ENCODE results near the gene DGKA.
"Not testable (repeated sequence)": the region's sequence is repeated elsewhere in the genome, so short reads cannot be mapped to it uniquely, and the experiment has no call there.

The DGKA gene

DNA sequence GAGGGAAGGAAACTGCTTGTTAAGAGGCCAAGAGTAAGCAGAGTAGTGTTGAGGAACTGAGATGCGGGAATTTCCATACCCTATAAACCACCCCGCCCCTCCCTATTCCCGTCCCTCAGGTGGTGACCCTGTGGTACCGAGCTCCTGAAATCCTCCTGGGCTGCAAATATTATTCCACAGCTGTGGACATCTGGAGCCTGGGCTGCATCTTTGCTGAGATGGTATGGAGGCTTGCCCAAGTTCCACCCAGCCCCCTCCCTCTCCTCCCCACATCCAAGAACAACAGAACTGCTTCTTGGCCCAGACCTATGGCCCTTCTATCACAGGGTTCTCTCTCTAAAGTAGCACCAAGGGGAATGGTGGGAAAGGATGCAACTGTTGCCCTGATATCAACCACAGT, 38.4 kb downstream of the DGKA start:
- DNase-seq (ENCODE audit: low read depth): no peak

DNA sequence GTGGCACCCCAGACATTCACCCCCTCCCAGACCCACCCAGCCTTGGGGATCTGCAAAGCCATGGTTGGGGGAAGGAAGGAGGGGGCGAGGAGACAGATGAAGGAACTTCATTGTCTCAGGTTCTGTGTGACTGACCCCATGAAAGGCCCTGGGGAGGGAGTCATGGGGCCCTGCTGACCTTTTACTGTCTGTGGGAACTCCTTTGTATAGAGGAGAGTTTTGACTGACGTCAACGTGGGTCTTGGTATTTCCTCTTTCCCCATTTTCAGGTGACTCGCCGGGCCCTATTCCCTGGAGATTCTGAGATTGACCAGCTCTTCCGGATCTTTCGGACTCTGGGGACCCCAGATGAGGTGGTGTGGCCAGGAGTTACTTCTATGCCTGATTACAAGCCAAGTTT, 39.8 kb downstream of the DGKA start:
- DNase-seq (ENCODE audit: low read depth): peak; percentile 21

DNA sequence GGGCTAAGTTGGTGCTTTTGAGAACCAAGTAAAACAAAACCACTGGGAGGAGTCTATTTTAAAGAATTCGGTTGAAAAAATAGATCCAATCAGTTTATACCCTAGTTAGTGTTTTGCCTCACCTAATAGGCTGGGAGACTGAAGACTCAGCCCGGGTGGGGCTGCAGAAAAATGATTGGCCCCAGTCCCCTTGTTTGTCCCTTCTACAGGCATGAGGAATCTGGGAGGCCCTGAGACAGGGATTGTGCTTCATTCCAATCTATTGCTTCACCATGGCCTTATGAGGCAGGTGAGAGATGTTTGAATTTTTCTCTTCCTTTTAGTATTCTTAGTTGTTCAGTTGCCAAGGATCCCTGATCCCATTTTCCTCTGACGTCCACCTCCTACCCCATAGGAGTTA, 41.1 kb downstream of the DGKA start:
- DNase-seq (ENCODE audit: low read depth): peak; percentile 58

DNA sequence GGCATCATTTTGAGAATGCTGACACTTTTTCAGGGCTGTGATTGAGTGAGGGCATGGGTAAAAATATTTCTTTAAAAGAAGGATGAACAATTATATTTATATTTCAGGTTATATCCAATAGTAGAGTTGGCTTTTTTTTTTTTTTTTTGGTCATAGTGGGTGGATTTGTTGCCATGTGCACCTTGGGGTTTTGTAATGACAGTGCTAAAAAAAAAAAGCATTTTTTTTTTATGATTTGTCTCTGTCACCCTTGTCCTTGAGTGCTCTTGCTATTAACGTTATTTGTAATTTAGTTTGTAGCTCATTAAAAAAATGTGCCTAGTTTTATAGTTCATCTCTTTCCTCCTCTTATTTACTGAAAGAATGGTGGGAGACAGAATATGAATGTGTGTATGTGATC, 41.5 kb downstream of the DGKA start:
- no peak for DNase-seq (ENCODE audit: low read depth)

DNA sequence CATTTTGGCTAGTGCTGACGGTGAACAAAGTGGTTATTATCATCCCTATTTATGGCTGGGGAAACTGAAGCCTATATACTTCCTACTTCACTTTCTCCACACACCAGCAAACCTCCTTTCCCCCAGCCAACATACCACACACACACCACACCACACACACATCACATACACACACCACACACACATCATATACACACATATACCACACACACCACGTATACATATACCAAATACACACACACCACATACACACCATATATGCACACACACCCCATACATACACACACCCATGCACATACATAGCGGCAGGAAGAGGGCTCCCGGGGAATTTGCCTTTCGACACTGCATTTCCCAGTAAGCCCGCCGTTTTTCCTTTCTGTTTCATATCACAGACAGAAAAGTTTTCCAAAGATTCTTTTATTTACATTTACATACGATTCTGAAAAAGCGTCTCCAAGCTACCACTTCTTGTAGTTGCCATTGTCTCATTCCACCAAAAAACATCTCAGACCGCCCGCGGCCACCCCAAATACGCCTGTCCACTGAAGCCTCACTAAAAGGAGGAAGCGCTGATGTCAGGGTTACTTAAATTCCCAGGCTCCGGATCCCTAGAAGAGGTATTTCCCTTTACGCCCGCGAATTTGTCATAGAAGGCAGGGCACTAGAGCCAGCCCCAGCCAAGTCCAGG, 42.1 kb downstream of the DGKA start:
- DNase-seq (ENCODE audit: low read depth): peak; percentile 57

DNA sequence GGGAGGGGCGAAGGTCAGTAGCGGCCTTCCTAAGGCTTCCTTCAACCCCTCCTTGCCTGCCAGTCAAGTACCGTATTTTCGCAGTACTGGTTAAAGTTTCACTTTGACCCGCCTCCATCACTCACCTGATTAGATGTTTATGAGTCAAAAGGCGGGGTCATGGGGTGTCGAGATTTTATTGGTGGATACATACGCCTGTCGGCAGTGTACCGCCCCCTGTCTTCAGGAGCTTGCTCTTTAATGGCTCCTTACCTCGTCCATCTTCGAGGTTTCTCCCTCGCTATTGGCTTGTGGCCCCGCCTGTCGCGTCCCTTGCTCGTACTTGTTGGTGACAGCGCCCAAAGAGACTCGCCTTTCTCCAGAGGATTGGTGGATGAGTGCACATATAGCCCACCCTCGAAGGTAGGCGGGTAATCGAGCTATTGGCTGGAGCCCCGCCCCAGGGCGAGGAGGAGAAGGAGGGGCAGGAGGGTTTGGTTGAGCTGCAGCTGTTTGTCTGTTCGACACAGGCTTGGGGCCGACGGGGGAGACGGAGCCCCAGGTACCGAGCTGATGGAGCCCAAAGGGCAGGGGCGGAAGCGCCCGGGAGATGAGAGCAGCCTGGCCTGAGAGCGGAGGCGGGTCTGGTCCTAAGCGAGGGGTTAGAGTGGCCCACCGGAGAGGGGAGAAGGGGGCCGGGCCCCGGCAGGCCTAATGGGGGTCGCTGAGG, 42.8 kb downstream of the DGKA start, which contains the start of gene RAB5B:
TSS of gene RAB5B (plus strand) at position 480 of the 709 bp plus-strand sequence. CDS start 12,883 bp downstream, outside the sequence.
- DNase-seq (ENCODE audit: low read depth): peak; percentile 100

DNA sequence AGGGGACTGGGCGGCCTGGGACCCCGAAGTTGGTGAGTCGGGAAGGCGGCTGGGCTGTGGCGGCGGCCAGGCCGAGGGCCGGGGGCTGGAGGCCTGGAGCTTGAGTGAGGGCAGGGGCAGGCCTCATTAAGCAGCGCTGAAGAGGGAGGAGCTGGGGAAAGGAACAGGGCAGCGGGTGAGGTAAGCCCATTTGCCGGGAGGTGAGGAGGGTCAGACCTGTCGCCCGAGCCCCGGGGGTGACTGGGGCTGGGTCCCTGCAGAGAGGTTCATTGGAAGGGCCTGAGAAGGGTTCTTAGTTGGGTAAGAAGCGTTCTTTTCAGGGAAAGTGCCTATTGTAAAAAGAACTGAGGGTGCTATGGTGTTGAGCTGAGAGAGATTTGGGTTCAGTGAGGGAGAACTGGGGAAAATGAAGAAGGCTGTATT, 43.4 kb downstream of the DGKA start:
- DNase-seq (ENCODE audit: low read depth): peak; percentile 43

DNA sequence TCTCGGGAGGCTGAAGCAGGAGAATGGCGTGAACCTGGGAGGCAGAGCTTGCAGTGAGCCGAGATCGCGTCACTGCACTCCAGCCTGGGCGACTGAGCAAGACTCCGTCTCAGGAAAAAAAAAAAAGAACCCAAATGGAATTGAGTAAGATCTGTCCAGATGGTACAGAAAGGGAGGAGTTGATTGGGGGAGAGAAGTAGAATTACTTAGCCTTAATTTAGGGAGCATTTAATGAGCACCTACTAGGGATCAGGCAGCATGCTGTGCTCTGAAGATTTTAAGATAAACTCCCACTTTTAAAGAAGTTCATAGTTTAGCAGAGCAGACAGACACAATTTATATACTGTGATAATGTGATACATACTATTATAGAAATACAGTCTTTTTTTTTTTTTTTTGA, 47.4 kb downstream of the DGKA start:
- DNase-seq (ENCODE audit: low read depth): no peak

DNA sequence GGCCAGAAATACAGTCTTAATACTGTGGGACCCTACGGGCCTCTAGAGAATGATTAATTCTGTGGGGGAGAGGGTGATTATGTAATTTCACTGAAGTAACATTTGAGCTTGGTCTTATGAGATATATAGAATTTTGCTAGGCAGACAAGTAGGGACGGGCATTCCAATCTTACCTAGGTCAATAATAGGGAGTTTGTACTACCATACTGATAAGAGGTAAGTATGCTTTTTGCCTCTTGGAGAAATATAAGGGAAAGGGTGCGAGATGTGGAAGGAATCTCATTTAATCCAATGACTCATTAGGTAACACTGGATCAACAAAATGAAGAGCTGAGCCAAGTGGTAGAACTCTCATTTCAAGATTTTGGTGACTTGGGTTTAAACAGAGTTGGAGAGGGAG, 48.1 kb downstream of the DGKA start:
- no peak for DNase-seq (ENCODE audit: low read depth)

DNA sequence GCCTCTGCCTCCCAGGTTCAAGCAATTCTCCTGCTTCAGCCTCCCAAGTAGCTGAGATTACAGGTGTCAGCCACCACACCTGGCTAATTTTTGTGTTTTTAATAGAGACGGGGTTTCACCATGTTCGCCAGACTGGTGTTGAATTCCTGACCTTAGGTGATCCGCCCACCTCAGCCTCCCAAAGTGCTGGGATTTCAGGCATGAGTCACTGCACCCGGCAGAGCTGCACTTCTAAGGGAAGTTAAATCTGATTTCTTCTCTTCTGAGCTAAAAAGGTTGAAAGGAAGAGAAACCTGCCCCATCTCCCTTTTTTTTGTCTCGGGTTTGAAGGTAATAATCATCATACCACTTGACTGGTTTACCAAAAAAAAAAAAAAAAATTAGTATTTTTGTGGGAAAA, 50.9 kb downstream of the DGKA start:
- peak; percentile 16 for DNase-seq (ENCODE audit: low read depth)

DNA sequence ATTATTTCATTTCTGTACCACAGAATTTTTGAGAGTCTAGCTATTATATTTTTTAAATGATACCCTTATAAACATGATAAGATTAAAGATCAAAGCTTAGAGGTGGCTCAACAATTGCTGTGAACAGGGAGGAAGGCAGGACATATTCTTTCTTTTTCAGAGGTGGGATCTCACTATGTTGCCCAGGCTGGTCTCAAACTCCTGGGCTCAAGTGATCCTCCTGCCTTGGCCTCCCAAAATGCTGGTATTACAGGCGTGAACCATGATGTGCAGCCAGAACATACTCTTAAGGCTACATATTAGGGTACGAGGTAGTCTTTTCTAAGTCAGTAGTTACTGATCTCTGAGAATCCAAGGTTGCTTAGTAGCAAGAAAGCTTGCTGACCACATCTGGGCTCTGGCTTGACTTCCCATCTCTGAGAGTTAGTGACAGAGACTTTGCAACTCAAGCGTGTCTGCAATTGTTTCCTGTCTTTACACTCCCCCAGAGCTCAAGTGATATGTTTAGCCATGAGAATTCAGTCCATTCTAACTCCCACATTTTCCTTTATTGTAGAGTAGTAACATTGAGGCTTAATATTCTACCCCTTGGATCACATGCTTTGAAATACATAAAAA, 51.5 kb downstream of the DGKA start:
- peak; percentile 59 for DNase-seq (ENCODE audit: low read depth)

DNA sequence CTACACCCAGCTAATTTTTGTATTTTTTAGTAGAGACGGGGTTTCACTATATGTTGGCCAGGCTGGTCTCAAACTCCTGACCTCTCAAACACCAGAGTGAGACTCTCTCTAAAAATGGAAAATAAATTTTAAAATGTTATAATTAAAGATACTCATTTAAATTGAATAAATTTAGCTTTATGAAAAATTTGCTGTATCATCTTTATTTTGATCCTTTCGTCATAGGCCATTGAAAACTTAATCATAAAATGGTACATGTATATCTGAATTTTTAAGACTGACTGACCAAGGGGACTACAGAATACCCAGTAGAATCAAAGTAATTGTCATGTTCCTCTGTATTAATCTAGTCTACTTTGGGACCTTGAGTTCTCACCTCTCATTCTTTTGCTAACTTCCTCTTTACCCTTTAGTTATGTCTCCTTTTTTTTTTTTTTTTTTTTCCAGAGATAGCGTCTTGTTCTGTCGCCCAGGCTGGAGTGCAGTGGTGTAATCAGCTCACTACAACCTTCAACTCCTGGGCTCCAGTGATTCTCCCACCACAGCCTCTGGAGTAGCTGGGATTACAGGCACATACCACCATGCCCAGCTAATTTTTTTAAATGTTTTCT, 52.4 kb downstream of the DGKA start:
- peak; percentile 38 for DNase-seq (ENCODE audit: low read depth)

DNA sequence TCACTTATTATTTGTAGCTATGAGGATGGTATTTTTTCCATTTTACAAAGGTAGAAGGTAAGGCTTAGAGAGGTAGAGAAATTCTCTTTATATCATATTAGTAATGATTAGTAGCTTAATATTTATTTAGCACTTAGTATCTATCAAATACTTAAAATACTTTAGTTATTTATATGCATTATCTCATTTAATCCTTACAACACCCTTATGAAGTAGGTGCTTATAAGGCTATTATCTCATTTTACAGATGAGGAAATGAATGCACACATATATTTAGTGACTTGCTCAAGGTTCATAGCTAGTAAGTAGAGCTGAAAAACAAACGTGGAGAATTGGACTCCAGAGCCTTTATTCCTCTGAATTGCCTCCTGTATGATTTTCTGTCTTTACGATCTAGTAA, 53.9 kb downstream of the DGKA start:
- DNase-seq (ENCODE audit: low read depth): no peak

DNA sequence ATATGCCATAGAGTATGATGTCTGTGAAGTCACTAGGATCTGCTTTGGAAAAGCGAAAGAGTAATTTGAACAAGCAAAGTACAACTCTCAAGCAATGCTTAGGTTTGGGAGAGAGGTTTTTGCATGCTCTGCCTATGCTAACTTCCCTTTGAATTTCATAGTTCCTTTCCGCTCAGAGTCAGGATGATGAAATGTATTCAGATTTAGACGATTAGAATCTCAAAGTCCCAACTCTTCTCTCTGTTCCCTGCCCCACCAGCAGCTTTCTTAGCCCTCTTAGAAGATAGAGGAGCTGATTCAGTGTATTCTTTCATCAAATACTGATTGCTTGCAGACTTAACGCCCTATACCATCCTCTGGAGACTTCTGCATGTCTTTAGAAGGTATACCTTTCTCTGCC, 54.4 kb downstream of the DGKA start:
- no peak for DNase-seq (ENCODE audit: low read depth)

DNA sequence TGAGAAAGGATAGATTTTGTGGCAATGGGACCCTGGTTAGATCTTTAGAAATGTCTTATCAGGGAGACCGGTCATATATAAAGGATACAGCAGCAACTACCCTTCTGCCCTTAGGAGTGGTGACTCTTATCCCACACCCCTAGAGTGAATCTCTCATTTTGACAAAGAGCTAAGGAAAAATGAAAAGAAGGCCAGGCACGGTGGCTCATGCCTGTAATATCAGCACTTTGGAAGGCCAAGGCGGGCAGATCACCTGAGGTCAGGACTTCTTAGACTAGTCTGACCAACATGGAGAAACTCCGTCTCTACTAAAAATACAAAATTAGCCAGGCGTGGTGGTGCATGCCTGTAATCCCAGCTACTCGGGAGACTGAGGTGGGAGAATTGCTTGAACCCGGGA, 55.0 kb downstream of the DGKA start:
- not testable (repeated sequence) for DNase-seq (ENCODE audit: low read depth)

DNA sequence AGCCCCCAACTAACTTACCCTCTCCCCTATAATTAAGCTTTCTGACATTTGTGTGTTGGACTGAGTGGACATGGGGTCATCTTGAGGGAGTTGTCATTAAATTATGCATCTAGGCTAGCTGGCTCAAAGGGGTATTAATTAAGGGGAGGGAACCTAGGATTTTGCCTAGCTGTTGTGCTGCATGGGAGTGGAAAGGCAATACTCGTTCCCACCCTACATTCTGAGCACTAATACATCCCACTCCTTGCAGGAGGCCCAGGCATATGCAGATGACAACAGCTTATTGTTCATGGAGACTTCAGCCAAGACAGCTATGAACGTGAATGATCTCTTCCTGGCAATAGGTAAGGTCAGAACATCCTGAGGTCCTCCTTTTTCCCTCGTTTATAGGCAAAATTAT, 60.1 kb downstream of the DGKA start:
- no peak for DNase-seq (ENCODE audit: low read depth)

DNA sequence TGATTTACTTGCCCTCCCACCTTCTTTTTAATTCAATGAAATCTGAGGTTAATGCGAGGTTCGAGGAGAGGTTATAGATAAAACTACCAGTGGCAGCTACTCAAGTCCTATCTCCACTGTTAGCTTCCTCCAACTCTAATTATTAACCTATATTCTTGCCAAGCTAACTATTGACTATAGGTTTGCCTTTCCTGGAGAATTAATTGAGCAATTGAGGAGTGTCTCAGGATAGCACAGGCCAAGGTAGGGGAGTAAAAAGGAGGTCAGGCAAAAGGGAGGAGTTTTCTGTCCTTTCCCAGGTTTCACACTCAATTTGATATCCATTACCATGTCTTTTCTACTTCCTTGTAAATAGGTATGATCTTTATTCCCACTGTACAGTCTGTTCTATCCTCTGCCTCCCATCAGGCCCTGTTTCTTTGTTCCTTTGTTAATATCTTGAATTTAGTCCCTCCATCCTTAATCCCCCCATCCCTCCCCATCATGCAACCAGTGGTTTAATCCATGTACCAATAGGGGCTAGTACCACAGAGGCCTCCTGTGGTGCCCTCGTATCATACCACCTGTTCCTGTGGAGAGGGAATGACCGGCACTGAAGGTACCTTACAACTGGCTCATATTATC, 62.4 kb downstream of the DGKA start:
- no peak for DNase-seq (ENCODE audit: low read depth)

DNA sequence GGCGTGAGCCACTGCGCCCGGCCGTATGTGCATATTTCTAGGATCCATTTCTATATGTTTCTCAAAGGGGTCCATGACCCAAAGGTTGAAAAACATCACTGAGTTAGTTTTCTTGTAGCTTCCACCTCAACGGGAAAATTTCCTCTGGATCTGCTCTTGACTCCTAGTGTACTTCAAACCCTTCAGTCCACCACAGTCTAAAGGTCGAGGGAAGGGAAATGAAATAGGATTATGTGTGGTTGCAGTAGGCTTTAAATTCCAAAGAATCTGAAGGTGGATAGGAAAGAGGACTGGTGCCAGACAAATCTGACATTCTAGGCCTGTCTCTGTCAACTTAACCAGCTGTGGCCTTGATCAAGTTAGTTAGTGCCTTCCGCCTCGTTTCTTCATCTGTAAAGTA, 64.4 kb downstream of the DGKA start:
- no peak for DNase-seq (ENCODE audit: low read depth)

DNA sequence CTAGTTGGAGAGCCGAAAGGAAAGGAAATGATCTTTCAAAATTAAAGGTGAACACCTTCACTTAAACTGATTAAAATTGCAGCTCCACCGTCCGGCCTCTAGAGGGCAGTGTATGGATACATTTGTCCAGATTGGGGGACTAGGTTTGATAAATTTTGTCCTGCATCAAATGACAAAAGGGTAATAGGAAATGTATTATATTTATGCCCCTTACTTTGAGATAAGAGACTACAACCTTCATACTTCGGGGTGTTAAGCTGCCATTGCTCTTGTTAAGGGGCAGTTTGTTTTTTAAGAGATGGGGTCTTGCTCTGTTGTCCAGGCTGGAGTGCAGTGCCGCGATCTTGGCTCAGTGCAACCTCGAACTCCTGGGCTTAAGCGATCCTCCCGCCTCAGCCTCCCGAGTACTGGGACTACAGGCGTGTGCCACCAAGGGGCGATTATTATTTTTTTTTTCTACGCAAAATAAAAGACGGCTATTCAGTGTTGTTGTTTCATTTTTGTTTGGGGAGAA, 65.3 kb downstream of the DGKA start:
- DNase-seq (ENCODE audit: low read depth): peak; percentile 54

DNA sequence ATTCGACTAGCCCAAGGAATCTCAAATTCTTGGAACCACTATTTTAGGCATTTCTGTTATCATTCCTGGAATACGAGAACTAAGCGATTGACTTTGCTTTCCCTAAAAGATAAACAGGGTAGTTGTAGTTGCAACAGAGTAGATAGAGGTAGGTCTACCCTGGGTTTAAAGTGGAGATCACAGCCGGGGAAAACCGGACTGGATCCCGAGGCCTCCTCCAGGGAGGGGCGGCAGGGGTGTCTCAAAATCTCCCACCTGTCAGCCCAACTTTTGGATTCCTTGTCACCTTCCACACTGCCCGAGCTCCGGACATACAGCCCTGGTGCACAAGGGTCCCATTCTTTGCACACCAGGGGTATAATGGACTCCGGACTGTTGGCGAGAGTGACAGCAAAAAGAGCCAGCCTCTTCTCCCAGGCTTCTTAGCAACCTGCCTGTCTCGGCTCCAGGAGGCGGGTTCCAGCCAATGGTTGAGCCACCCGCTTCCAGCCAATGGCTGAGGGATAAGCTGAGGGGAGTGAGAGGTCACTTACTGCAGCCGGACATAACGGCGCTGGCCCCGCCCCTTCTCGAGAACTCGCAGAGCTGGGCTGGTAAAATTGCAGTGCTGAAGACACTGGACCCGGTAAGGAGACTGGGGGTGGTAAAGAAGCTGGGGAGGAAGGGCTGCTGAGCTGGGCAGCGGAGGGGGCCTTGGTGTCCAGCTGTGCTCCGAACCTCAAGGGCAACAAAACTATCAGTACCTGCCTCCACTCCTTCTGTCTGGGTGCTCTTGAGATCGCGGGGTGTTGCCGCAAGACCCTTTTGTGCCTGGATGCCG, 66.0 kb downstream of the DGKA start, which contains the start of gene SUOX:
TSS of gene SUOX (plus strand) at position 562 of the 820 bp plus-strand sequence. CDS start 4,946 bp downstream, outside the sequence.
- DNase-seq (ENCODE audit: low read depth): peak; percentile 97

DNA sequence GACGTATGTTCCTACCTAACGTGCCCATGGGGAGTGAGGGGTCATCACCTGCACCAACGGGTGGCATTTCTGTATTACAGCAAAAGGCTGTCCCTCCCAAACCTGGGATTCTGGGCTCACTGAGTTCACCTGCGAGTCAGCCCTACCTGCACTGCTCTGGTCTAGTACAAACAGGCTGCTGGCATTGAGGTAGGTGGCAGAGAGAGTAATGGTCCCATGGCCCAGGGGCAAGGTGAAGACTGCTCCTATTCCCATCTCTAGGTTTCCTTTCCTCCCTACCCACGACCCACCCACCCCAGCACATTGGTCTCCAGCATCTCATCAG, 66.5 kb downstream of the DGKA start:
- no peak for DNase-seq (ENCODE audit: low read depth)

Measured in amniotic epithelial cell (primary cell).